ENCODE results near the gene NFAT5.

Gene NFAT5

DNA sequence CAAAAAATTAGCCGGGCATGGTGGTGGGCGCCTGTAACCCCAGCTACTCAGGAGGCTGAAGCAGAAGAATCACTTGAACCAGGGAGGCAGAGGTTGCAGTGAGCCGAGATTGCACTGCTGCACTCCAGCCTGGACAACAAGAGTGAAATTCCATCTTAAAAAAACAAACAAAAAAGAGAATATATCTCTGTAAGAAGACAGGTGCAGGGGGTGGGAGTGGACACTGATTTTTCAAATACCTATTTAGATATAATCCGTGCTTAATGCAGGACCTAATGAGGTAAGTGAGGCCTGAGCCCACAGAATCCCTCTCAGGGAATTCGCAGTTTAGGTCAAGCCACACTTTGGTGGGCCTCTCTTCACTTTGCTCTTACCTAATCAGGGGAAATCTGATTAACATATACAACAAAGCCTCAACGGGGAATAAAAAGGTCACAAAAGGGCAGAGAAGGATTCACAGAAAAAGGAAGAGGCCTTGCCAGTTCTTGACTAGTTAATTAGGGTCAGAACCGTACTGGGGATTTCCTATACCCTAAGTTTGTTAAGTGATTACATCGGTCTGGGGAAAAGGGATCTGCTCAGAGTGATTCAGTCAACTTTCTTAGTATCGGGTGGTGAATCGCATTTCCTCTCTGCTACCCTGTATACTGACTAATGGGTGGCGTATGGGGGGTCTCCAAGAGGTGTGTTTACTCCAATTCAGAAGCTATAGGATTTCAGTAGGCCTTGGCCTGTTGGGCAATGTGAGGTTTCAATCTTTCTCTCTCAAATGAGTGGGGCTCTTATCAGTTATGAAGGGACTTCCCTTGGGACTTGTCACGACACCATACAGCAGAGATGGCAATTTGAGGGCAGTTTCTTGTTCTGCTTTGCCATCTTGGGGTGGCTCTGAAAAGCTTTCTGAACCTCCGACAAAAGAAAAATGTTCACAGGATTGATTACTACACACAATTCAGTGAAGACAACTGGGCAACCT lies 1.9 kb upstream of the NFAT5 start:
- peak overlapping the region; percentile 77 for H3K4me2 ChIP-seq (ENCODE audit: low read length)
- no peaks in the 10 kb centered on the region for H3K27me3 ChIP-seq (ENCODE audit: low read depth, low read length)
- peak overlapping the region; percentile 95 for H3K27ac ChIP-seq (ENCODE audit: low read length)
- no peaks in the 10 kb centered on the region for H3K9me3 ChIP-seq (ENCODE audit: insufficient read depth, low read length)
- peaks cover 10% of the 10 kb centered on the region for H3K36me3 ChIP-seq (replicated peaks; ENCODE audit: low read depth, low read length)
- peaks cover 40% of the 10 kb centered on the region for H3K79me2 ChIP-seq (ENCODE audit: low read length)
- no peak for TF ChIP-seq EZH2phosphoT487 (IDR thresholded peaks at IDR 0.05; ENCODE audit: low read depth)
- TF ChIP-seq, protein P1, sequence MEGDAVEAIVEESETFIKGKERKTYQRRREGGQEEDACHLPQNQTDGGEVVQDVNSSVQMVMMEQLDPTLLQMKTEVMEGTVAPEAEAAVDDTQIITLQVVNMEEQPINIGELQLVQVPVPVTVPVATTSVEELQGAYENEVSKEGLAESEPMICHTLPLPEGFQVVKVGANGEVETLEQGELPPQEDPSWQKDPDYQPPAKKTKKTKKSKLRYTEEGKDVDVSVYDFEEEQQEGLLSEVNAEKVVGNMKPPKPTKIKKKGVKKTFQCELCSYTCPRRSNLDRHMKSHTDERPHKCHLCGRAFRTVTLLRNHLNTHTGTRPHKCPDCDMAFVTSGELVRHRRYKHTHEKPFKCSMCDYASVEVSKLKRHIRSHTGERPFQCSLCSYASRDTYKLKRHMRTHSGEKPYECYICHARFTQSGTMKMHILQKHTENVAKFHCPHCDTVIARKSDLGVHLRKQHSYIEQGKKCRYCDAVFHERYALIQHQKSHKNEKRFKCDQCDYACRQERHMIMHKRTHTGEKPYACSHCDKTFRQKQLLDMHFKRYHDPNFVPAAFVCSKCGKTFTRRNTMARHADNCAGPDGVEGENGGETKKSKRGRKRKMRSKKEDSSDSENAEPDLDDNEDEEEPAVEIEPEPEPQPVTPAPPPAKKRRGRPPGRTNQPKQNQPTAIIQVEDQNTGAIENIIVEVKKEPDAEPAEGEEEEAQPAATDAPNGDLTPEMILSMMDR (IDR thresholded peaks at IDR 0.05; ENCODE audit: low read depth, low read length) = peak; percentile 66
- H3K9ac ChIP-seq (ENCODE audit: low read length) = peak overlapping the region; percentile 98
- peak overlapping the region; percentile 95 for H3K4me3 ChIP-seq (ENCODE audit: low read length)
- no peak overlapping the region for H2AFZ ChIP-seq (ENCODE audit: low read depth, low read length)
- peaks cover 11% of the 10 kb centered on the region for H4K20me1 ChIP-seq (ENCODE audit: insufficient read depth, low read length)
- H3K4me1 ChIP-seq (ENCODE audit: low read length) = peaks cover 26% of the 10 kb centered on the region

DNA sequence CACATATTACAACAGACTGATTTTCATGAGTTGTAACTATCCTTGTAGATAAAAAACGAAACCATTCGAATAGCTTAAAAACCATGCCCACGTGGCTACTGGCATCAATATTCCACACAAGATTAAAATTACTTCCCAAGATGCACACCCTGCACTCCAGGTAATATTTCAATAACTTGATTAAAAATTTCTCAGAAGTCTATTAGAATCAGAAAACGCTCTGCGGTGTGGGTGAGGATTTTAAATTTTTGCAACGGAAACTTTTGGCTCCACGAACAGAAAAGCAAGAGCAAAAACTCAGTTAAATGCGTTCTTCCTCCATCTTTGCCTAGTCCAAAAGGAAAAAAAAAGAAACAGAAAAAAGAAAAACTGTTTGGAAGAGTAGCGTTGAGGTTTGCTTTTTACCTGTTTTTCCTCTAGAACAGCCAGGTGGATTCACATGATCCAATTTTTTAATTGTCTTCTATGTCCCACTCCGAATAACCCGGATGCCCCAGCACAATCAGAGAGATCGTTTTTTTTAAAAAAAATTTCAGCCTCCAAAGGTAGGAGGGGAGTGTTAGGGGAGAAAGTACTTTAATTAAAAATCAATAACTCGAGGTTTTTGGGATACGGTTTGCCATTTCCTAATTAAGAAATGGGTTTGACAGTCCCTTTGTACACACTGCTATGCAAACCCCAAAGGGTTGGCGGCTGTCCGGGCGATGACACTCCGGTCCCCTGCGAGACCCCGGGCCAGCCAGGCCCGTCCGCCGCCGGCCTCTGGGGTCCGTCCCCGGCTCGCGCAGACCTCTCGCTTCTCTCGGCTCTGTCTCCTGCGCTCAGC lies 708 bp upstream of the NFAT5 start:
- H3K79me2 ChIP-seq (ENCODE audit: low read length) = peaks cover 51% of the 10 kb centered on the region

DNA sequence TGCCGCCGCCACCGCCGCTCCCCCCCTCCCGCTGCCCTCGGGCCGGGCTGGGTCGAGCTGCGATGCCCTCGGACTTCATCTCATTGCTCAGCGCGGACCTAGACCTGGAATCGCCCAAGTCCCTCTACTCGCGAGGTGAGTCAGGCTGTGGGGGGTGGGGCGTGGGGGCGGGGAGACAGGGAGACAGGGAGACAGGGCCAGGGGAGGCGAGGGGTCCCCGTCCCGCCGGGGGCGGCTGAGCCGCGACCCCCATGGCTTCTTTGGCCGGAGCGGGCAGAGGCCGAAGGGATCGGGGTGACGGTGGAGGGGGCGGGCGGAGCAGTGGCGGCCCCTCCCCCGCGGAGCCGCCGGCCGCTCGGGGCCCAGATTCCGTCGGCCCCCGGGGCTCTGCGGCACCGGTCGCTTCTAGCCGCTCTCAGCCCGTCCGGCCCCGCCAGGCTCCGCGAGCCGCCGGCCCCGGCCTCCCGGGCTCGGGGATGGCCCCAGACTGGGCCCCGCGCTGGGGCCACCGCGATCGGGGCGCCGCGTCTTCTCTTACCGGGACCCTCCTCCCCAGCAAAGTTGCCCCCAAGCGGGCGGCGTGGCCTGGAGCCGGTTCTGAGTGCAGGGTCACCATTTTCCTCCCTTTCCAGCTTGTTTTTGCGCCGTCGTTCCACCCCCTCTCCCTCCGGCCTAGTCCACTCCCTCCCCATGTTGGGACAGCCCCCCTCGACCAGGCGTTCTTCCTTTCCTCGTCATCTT lies 644 bp downstream of the NFAT5 start:
- Histone ChIP-seq H4K20me1 (ENCODE audit: insufficient read depth, low read length) (peaks cover 18% of the 10 kb centered on the region), H3K4me2 (ENCODE audit: low read length) (peak overlapping the region; percentile 92), H3K9ac (ENCODE audit: low read length) (peak overlapping the region; percentile 95), H3K4me1 (ENCODE audit: low read length) (peaks cover 33% of the 10 kb centered on the region), H3K36me3 (replicated peaks; ENCODE audit: low read depth, low read length) (peaks cover 15% of the 10 kb centered on the region), H2AFZ (ENCODE audit: low read depth, low read length) (no peak overlapping the region), H3K27ac (ENCODE audit: low read length) (peak overlapping the region; percentile 92), H3K4me3 (ENCODE audit: low read length) (peak overlapping the region; percentile 95), H3K79me2 (ENCODE audit: low read length) (peaks cover 65% of the 10 kb centered on the region), H3K9me3 (ENCODE audit: insufficient read depth, low read length) (no peaks in the 10 kb centered on the region), H3K27me3 (ENCODE audit: low read depth, low read length) (no peaks in the 10 kb centered on the region)
- TF ChIP-seq, protein P1 (IDR thresholded peaks at IDR 0.05; ENCODE audit: low read depth, low read length) = no peak
- no peak for TF ChIP-seq EZH2phosphoT487 (IDR thresholded peaks at IDR 0.05; ENCODE audit: low read depth)

More for the DNA sequence above, 708 bp upstream of the NFAT5 start:
- Histone ChIP-seq H2AFZ (ENCODE audit: low read depth, low read length) (no peak overlapping the region), H3K4me3 (ENCODE audit: low read length) (peak overlapping the region; percentile 95), H3K27me3 (ENCODE audit: low read depth, low read length) (no peaks in the 10 kb centered on the region), H3K4me1 (ENCODE audit: low read length) (peaks cover 36% of the 10 kb centered on the region), H3K36me3 (replicated peaks; ENCODE audit: low read depth, low read length) (peaks cover 10% of the 10 kb centered on the region), H3K9ac (ENCODE audit: low read length) (peak overlapping the region; percentile 98), H3K9me3 (ENCODE audit: insufficient read depth, low read length) (no peaks in the 10 kb centered on the region), H3K4me2 (ENCODE audit: low read length) (peak overlapping the region; percentile 77), H3K27ac (ENCODE audit: low read length) (peak overlapping the region; percentile 95), H4K20me1 (ENCODE audit: insufficient read depth, low read length) (peaks cover 15% of the 10 kb centered on the region)
- TF ChIP-seq EZH2phosphoT487 (IDR thresholded peaks at IDR 0.05; ENCODE audit: low read depth) = no peak
- TF ChIP-seq, protein P1 (IDR thresholded peaks at IDR 0.05; ENCODE audit: low read depth, low read length) = no peak
